Activated naive CD8-positive, alpha-beta T cell treated with anti-CD3 and anti-CD28 coated beads, Interleukin-2, amount 10 ng/mL, durations not matched to agents 7 days and 5 days (primary cell): ENCODE measurements around the gene ALKBH4. TPM values are rescaled to one million over a fixed set of nuclear protein-coding genes. Genes with fewer than 3 reads are reported as not detected.
A peak's percentile ranks its signal among the peaks of the same experiment; 100 is the strongest.

Experiments
- ATAC-seq: fragments of 150-1000 bp; cut with Tn5 transposase; one replicate; pipeline ENCODE4 v1.10.0; 2021; ENCODE audit warnings: low read depth, moderate library complexity
- POLR2A ChIA-PET: fragments of 350-600 bp; sonication (Branson Sonifier 250); formaldehyde crosslinking; loops from one replicate; lab custom pipeline; 2021; ENCODE audit warnings: antibody characterized with exemption; lab: Charles Lee
- DNase-seq: peaks from one replicate; pipeline ENCODE4 v3.0.0; 2021
- H3K27ac Mint-ChIP-seq: one replicate; pipeline ENCODE4 v1.8.0; 2022; ENCODE audit warnings: mild to moderate bottlenecking, mixed read lengths
- H3K27me3 Mint-ChIP-seq: one replicate; pipeline ENCODE4 v1.8.0; 2022; ENCODE audit warnings: mild to moderate bottlenecking, moderate library complexity, mixed read lengths
- H3K36me3 Mint-ChIP-seq: one replicate; pipeline ENCODE4 v1.8.0; 2021; ENCODE audit warnings: mild to moderate bottlenecking, mixed read lengths
- H3K4me1 Mint-ChIP-seq: one replicate; pipeline ENCODE4 v1.8.0; 2021; ENCODE audit warnings: mixed read lengths
- H3K4me3 Mint-ChIP-seq: one replicate; pipeline ENCODE4 v1.8.0; 2022; ENCODE audit warnings: mild to moderate bottlenecking, moderate library complexity, mixed read lengths
- H3K9me3 Mint-ChIP-seq: one replicate; pipeline ENCODE4 v1.8.0; 2021; ENCODE audit warnings: mixed read lengths
- total RNA-seq, 2 experiments: library from RNA; stranded (reverse); gene quantifications; one replicate each; pipeline ENCODE4 v1.2.3, GENCODE V29; 2021

The ALKBH4 gene
- total RNA-seq, 2 experiments from 2014 or later = 12.5 to 14.0 TPM

GRCh38 chr7:102436118-102436517, 28.5 kb downstream of the ALKBH4 start:
- no peak overlapping the region for H3K4me3 Mint-ChIP-seq
- H3K27ac Mint-ChIP-seq = no peak overlapping the region
- POLR2A ChIA-PET = interaction anchor here (3.6 kb wide), 1 partner anchor 10 kb away, joined by 21 read pairs; no protein-coding TSS in a partner anchor
- peaks cover 11% of the 10 kb centered on the region for H3K36me3 Mint-ChIP-seq
- peaks cover 23% of the 10 kb centered on the region for H3K4me1 Mint-ChIP-seq
- ATAC-seq (no peak), DNase-seq (no peak)
- H3K27me3 Mint-ChIP-seq = no peaks in the 10 kb centered on the region
- H3K9me3 Mint-ChIP-seq = no peaks in the 10 kb centered on the region

- DNase-seq (no peak), ATAC-seq (peak; percentile 23)
- Mint-ChIP-seq H3K36me3 (peaks cover 15% of the 10 kb centered on the region), H3K9me3 (no peaks in the 10 kb centered on the region), H3K27me3 (no peaks in the 10 kb centered on the region), H3K4me3 (peak overlapping the region; percentile 90), H3K27ac (peak overlapping the region; percentile 86), H3K4me1 (peaks cover 35% of the 10 kb centered on the region)
- POLR2A ChIA-PET = interaction anchor here (0.6 to 4.3 kb wide), 8 partner anchors 8 to 1268 kb away, joined by 3 to 37 read pairs (median 4); no protein-coding TSS in a partner anchor
Observed at GRCh38 chr7:102434039-102434486, 30.6 kb downstream of the ALKBH4 start.

- H3K36me3 Mint-ChIP-seq = peaks cover 15% of the 10 kb centered on the region
- no peaks in the 10 kb centered on the region for H3K27me3 Mint-ChIP-seq
- H3K4me3 Mint-ChIP-seq = peak within 1 kb of the TSS; percentile 90
- DNase-seq (peak; percentile 93), ATAC-seq (peak; percentile 63)
- H3K4me1 Mint-ChIP-seq = peaks cover 35% of the 10 kb centered on the region
- H3K27ac Mint-ChIP-seq = peak within 1 kb of the TSS; percentile 93
- POLR2A ChIA-PET = interaction anchor here (0.6 to 4.3 kb wide), 9 partner anchors 7 to 1268 kb away, joined by 3 to 37 read pairs (median 4); no protein-coding TSS in a partner anchor
- no peaks in the 10 kb centered on the region for H3K9me3 Mint-ChIP-seq
Observed at GRCh38 chr7:102433219-102434038, 31.2 kb downstream of the ALKBH4 start, which contains the start of gene ORAI2. TSS of gene ORAI2 (plus strand) at chr7:102433575. CDS start at chr7:102438957, 5,382 bp downstream.

- peak overlapping the region; percentile 93 for H3K27ac Mint-ChIP-seq
- H3K4me3 Mint-ChIP-seq = peak overlapping the region; percentile 78
- H3K27me3 Mint-ChIP-seq = no peaks in the 10 kb centered on the region
- no peaks in the 10 kb centered on the region for H3K9me3 Mint-ChIP-seq
- ATAC-seq (peak; percentile 26), DNase-seq (peak; percentile 50)
- peaks cover 15% of the 10 kb centered on the region for H3K36me3 Mint-ChIP-seq
- peaks cover 38% of the 10 kb centered on the region for H3K4me1 Mint-ChIP-seq
- POLR2A ChIA-PET = interaction anchor here (0.5 to 4.3 kb wide), 5 partner anchors 10 to 35 kb away, joined by 3 to 37 read pairs (median 3); no protein-coding TSS in a partner anchor
Observed at GRCh38 chr7:102432442-102433218, 32.0 kb downstream of the ALKBH4 start.

GRCh38 chr7:102431617-102432298, 32.9 kb downstream of the ALKBH4 start:
- DNase-seq (peak; percentile 59), ATAC-seq (peak; percentile 40)
- no peaks in the 10 kb centered on the region for H3K9me3 Mint-ChIP-seq
- H3K27ac Mint-ChIP-seq = peak overlapping the region; percentile 93
- peak overlapping the region; percentile 78 for H3K4me3 Mint-ChIP-seq
- peaks cover 18% of the 10 kb centered on the region for H3K36me3 Mint-ChIP-seq
- H3K27me3 Mint-ChIP-seq = no peaks in the 10 kb centered on the region
- POLR2A ChIA-PET = interaction anchor here (0.5 to 4.3 kb wide), 3 partner anchors 14 to 32 kb away, joined by 3 to 37 read pairs (median 3); no protein-coding TSS in a partner anchor
- H3K4me1 Mint-ChIP-seq = peaks cover 41% of the 10 kb centered on the region

GRCh38 chr7:102429141-102429899, 35.3 kb downstream of the ALKBH4 start:
- no peak for ATAC-seq
- no peaks in the 10 kb centered on the region for H3K9me3 Mint-ChIP-seq
- H3K27ac Mint-ChIP-seq = peak overlapping the region; percentile 73
- DNase-seq = no peak
- peaks cover 23% of the 10 kb centered on the region for H3K36me3 Mint-ChIP-seq
- H3K4me1 Mint-ChIP-seq = peaks cover 53% of the 10 kb centered on the region
- POLR2A ChIA-PET = interaction anchor here (1.1 to 1.6 kb wide), 2 partner anchors 12 to 13 kb away, joined by 3 to 4 read pairs; no protein-coding TSS in a partner anchor
- H3K27me3 Mint-ChIP-seq = no peaks in the 10 kb centered on the region
- H3K4me3 Mint-ChIP-seq = no peak overlapping the region

- Mint-ChIP-seq H3K9me3 (no peaks in the 10 kb centered on the region), H3K36me3 (peaks cover 26% of the 10 kb centered on the region), H3K27ac (peak overlapping the region; percentile 99), H3K4me3 (peak overlapping the region; percentile 89), H3K27me3 (no peaks in the 10 kb centered on the region), H3K4me1 (peaks cover 49% of the 10 kb centered on the region)
- DNase-seq (no peak), ATAC-seq (no peak)
- POLR2A ChIA-PET = interaction anchor here (1.0 to 4.0 kb wide), 8 partner anchors 8 to 37 kb away, joined by 6 to 88 read pairs (median 12); partner anchors contain the start of genes ALKBH4, LRWD1 and PRKRIP1
Observed at GRCh38 chr7:102427019-102427405, 37.7 kb downstream of the ALKBH4 start.

GRCh38 chr7:102426268-102427018, 38.2 kb downstream of the ALKBH4 start:
- Mint-ChIP-seq H3K4me3 (peak overlapping the region; percentile 89), H3K27me3 (no peaks in the 10 kb centered on the region), H3K36me3 (peaks cover 30% of the 10 kb centered on the region), H3K9me3 (no peaks in the 10 kb centered on the region), H3K4me1 (peaks cover 44% of the 10 kb centered on the region), H3K27ac (peak overlapping the region; percentile 99)
- ATAC-seq (peak; percentile 67), DNase-seq (peak; percentile 69)
- POLR2A ChIA-PET = interaction anchor here (1.0 to 4.0 kb wide), 11 partner anchors 9 to 37 kb away, joined by 3 to 88 read pairs (median 11); partner anchors contain the start of genes ALKBH4, LRWD1 and PRKRIP1

GRCh38 chr7:102425639-102426267, 38.9 kb downstream of the ALKBH4 start:
- H3K27ac Mint-ChIP-seq = peak overlapping the region; percentile 99
- H3K9me3 Mint-ChIP-seq = no peaks in the 10 kb centered on the region
- ATAC-seq = peak; percentile 84
- H3K27me3 Mint-ChIP-seq = no peaks in the 10 kb centered on the region
- POLR2A ChIA-PET = interaction anchor here (1.2 to 4.0 kb wide), 10 partner anchors 8 to 38 kb away, joined by 3 to 88 read pairs (median 11); partner anchors contain the start of genes ALKBH4, LRWD1 and PRKRIP1
- peaks cover 45% of the 10 kb centered on the region for H3K4me1 Mint-ChIP-seq
- H3K4me3 Mint-ChIP-seq = peak overlapping the region; percentile 89
- DNase-seq = peak; percentile 82
- H3K36me3 Mint-ChIP-seq = peaks cover 33% of the 10 kb centered on the region

- Mint-ChIP-seq H3K4me1 (peaks cover 47% of the 10 kb centered on the region), H3K9me3 (no peaks in the 10 kb centered on the region)
Observed at GRCh38 chr7:102424787-102425218, 39.9 kb downstream of the ALKBH4 start.

More at GRCh38 chr7:102424787-102425218, 39.9 kb downstream of the ALKBH4 start:
- ATAC-seq = no peak
- Mint-ChIP-seq H3K36me3 (peaks cover 38% of the 10 kb centered on the region), H3K27me3 (no peaks in the 10 kb centered on the region), H3K27ac (peak overlapping the region; percentile 99), H3K4me3 (peak overlapping the region; percentile 89)
- DNase-seq = no peak
- POLR2A ChIA-PET = interaction anchor here (0.5 to 4.0 kb wide), 8 partner anchors 7 to 39 kb away, joined by 3 to 88 read pairs (median 8); partner anchors contain the start of genes ALKBH4 and LRWD1
